H9 (cell line): Measurements from ENCODE around the gene MTARC2. TPM values are rescaled to one million over a fixed set of nuclear protein-coding genes. Genes with fewer than 3 reads are reported as not detected.

ENCODE experiments used
- DNase-seq: peaks from one replicate; pipeline ENCODE4 v3.0.0-alpha.2; 2017
- H2AFZ ChIP-seq: one replicate; pipeline ENCODE4 v1.6.1; 2013; ENCODE audit warnings: mild to moderate bottlenecking, low read length, control low read depth, moderate library complexity
- H2AK5ac ChIP-seq: 2 replicates; pipeline ENCODE4 v1.6.1; 2013; ENCODE audit warnings: low read length, control low read depth, mixed read lengths; ENCODE audit not compliant: insufficient read length
- H2BK120ac ChIP-seq: one replicate; pipeline ENCODE4 v1.6.1; 2013; ENCODE audit warnings: low read depth, mild to moderate bottlenecking, low read length, control low read depth, inconsistent platforms; ENCODE audit not compliant: poor library complexity, severe bottlenecking
- H2BK12ac ChIP-seq: 2 replicates; pipeline ENCODE4 v1.6.1; 2013; ENCODE audit warnings: low read length, control low read depth, mixed read lengths, low read depth; ENCODE audit not compliant: insufficient read length
- H2BK15ac ChIP-seq: 2 replicates; pipeline ENCODE4 v1.6.1; 2013; ENCODE audit warnings: low read depth, low read length, control low read depth
- H2BK20ac ChIP-seq: one replicate; pipeline ENCODE4 v1.6.1; 2013; ENCODE audit warnings: low read depth, mild to moderate bottlenecking, low read length, control low read depth, inconsistent platforms; ENCODE audit not compliant: poor library complexity, severe bottlenecking
- H2BK5ac ChIP-seq: 2 replicates; pipeline ENCODE4 v1.6.1; 2013; ENCODE audit warnings: low read length, control low read depth, mixed read lengths; ENCODE audit not compliant: insufficient read length
- H3K14ac ChIP-seq: 2 replicates; pipeline ENCODE4 v1.6.1; 2013; ENCODE audit warnings: low read length, control low read depth; ENCODE audit not compliant: insufficient read depth
- H3K18ac ChIP-seq: 2 replicates; pipeline ENCODE4 v1.6.1; 2013; ENCODE audit warnings: low read depth, mild to moderate bottlenecking, mixed read lengths, low read length, control low read depth; ENCODE audit not compliant: insufficient read length
- H3K23ac ChIP-seq: 2 replicates; pipeline ENCODE4 v1.6.1; 2013; ENCODE audit warnings: low read length, control low read depth, mixed read lengths, low read depth; ENCODE audit not compliant: insufficient read length
- H3K23me2 ChIP-seq: 2 replicates; pipeline ENCODE4 v1.6.1; 2013; ENCODE audit warnings: low read depth, mild to moderate bottlenecking, mixed read lengths, low read length, control low read depth; ENCODE audit not compliant: insufficient read length, poor library complexity, severe bottlenecking
- H3K27ac ChIP-seq: 2 replicates; pipeline ENCODE4 v1.5.1; 2013; ENCODE audit warnings: low read length, control low read depth, mixed read lengths, low read depth; ENCODE audit not compliant: insufficient read length
- H3K27me3 ChIP-seq: 2 replicates; pipeline ENCODE4 v1.6.1; 2013; ENCODE audit warnings: low read length, control low read depth, inconsistent platforms; ENCODE audit not compliant: insufficient read depth
- H3K4ac ChIP-seq: 2 replicates; pipeline ENCODE4 v1.6.1; 2013; ENCODE audit warnings: low read depth, mild to moderate bottlenecking, control low read depth, inconsistent platforms, low read length, moderate library complexity
- H3K4me1 ChIP-seq: 2 replicates; pipeline ENCODE4 v1.6.1; 2013; ENCODE audit warnings: low read length, control low read depth, inconsistent platforms; ENCODE audit not compliant: insufficient read depth
- H3K4me2 ChIP-seq: 2 replicates; pipeline ENCODE4 v1.6.1; 2013; ENCODE audit warnings: low read length, control low read depth, mixed read lengths; ENCODE audit not compliant: insufficient read length, insufficient read depth
- H3K56ac ChIP-seq: 2 replicates; pipeline ENCODE4 v1.6.1; 2013; ENCODE audit warnings: low read depth, mild to moderate bottlenecking, mixed read lengths, low read length, control low read depth; ENCODE audit not compliant: insufficient read length
- H3K79me1 ChIP-seq: 2 replicates; pipeline ENCODE4 v1.6.1; 2013; ENCODE audit warnings: low read depth, mild to moderate bottlenecking, moderate library complexity, low read length, control low read depth, inconsistent platforms; ENCODE audit not compliant: insufficient read depth, poor library complexity, severe bottlenecking
- H3K79me2 ChIP-seq: 2 replicates; pipeline ENCODE4 v1.6.1; 2013; ENCODE audit warnings: low read length, control low read depth, inconsistent platforms; ENCODE audit not compliant: insufficient read depth
- H3K9ac ChIP-seq: 2 replicates; pipeline ENCODE4 v1.6.1; 2013; ENCODE audit warnings: low read length, control low read depth, mixed read lengths; ENCODE audit not compliant: insufficient read length; ENCODE audit errors: extremely low read depth
- H3K9me3 ChIP-seq: one replicate; pipeline ENCODE4 v1.6.1; 2013; ENCODE audit warnings: low read depth, low read length, inconsistent platforms; ENCODE audit not compliant: control insufficient read depth
- H3T11ph ChIP-seq: one replicate; pipeline ENCODE4 v1.6.1; 2013; ENCODE audit warnings: mild to moderate bottlenecking, low read length, control low read depth, inconsistent platforms
- H4K20me1 ChIP-seq: one replicate; pipeline ENCODE4 v1.6.1; 2013; ENCODE audit not compliant: control insufficient read depth, insufficient read length, insufficient read depth
- H4K5ac ChIP-seq: 2 replicates; pipeline ENCODE4 v1.6.1; 2013; ENCODE audit warnings: low read depth, mild to moderate bottlenecking, mixed read lengths, low read length, control low read depth; ENCODE audit not compliant: insufficient read length
- H4K8ac ChIP-seq: replicated peaks from 2 replicates; pipeline ENCODE4 v1.6.1; 2013; ENCODE audit warnings: low read length, control low read depth, mixed read lengths, low read depth; ENCODE audit not compliant: insufficient read length
- H4K91ac ChIP-seq: 2 replicates; pipeline ENCODE4 v1.6.1; 2013; ENCODE audit warnings: low read depth, mild to moderate bottlenecking, moderate library complexity, mixed read lengths, low read length, control low read depth; ENCODE audit not compliant: insufficient read length
- H3K27ac Mint-ChIP-seq, 3 experiments: 2 replicates in 2 of 3; 3 replicates in 1 of 3; pipeline ENCODE4 v1.8.0; 2020 to 2021; ENCODE audit warnings: mixed read lengths in 3 of 3, mild to moderate bottlenecking in 1 of 3, moderate library complexity in 1 of 3
- H3K27me3 Mint-ChIP-seq: 2 replicates; pipeline ENCODE4 v1.8.0; 2021; ENCODE audit warnings: low read depth, mild to moderate bottlenecking, moderate library complexity, mixed read lengths
- H3K36me3 Mint-ChIP-seq, 3 experiments: 2 replicates in 2 of 3; 3 replicates in 1 of 3; pipeline ENCODE4 v1.8.0; 2020 to 2021; ENCODE audit warnings: low read depth in 3 of 3, mixed read lengths in 3 of 3; ENCODE audit not compliant: insufficient read depth in 1 of 3
- H3K4me1 Mint-ChIP-seq, 2 experiments: 2 replicates each; pipeline ENCODE4 v1.8.0; 2020; ENCODE audit warnings: mixed read lengths in 2 of 2
- H3K4me3 Mint-ChIP-seq, 2 experiments: 2 replicates in 1 of 2; 3 replicates in 1 of 2; pipeline ENCODE4 v1.8.0; 2020 to 2021; ENCODE audit warnings: mild to moderate bottlenecking in 2 of 2, mixed read lengths in 2 of 2, moderate library complexity in 1 of 2
- H3K9me3 Mint-ChIP-seq, 2 experiments: 2 replicates in 1 of 2; 3 replicates in 1 of 2; pipeline ENCODE4 v1.8.0; 2020; ENCODE audit warnings: mild to moderate bottlenecking in 2 of 2, mixed read lengths in 2 of 2, moderate library complexity in 1 of 2
- CTCF ChIP-seq: fragments of 200-600 bp; sonication (generic); conservative IDR thresholded peaks from 3 replicates; pipeline ENCODE4 v1.8.0; 2021; ENCODE audit warnings: antibody characterized with exemption, mild to moderate bottlenecking
- WGBS: extraction: QIAGEN DNeasy Blood & Tissue Kit; methylation state at CpG from one replicate; pipeline ENCODE4 v1.1.7; 2013; ENCODE audit warnings: missing lambda C conversion rate, low lambda C conversion rate, mixed read lengths; ENCODE audit not compliant: insufficient read length; ENCODE audit errors: extremely low coverage; 5-methylcytosine and 5-hydroxymethylcytosine counted together
- total RNA-seq: library from RNA; stranded (reverse); gene quantifications from 2 replicates; pipeline ENCODE4 v1.2.1, GENCODE V29; 2021

Gene MTARC2
- total RNA-seq, 1 experiment from 2014 or later: 7.7 TPM

DNA sequence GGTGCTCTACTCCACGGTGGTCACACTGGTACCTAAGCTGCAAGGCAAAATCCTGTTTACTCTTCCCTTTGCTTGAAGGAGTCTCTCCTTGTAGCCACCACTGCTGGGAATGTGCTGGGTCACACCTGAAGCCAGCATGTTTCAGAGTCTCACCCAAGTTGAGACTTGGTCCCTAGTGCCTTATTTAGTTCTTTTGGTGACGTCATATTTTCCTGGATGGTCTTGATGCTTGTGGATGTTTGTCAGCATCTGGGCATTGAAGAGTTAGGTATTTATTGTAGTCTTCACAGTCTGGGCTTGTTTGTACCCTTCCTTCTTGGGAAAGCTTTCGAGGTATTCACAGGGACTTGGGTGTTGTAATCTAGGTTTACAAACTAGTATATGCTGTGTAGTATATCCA is 5.6 kb upstream of the MTARC2 start:
- Histone ChIP-seq H3K56ac (no peak overlapping the region), H3K79me2 (no peaks in the 10 kb centered on the region), H2BK120ac (no peak overlapping the region), H2BK5ac (no peak overlapping the region), H4K91ac (no peak overlapping the region), H3K9me3 (no peaks in the 10 kb centered on the region), H2AK5ac (no peak overlapping the region), H3K23ac (no peak overlapping the region), H3K27ac (no peak overlapping the region), H2AFZ (no peak overlapping the region), H3K4ac (no peak overlapping the region), H2BK12ac (no peak overlapping the region), H4K20me1 (no peaks in the 10 kb centered on the region), H3K79me1 (no peaks in the 10 kb centered on the region), H3K27me3 (no peaks in the 10 kb centered on the region; the same call in 1 of the 2 replicates), H3K18ac (no peak overlapping the region), H4K5ac (no peak overlapping the region), H2BK20ac (no peak overlapping the region), H4K8ac (no peak overlapping the region), H3K14ac (no peak overlapping the region), H2BK15ac (no peak overlapping the region), H3K23me2 (peaks cover 1% of the 10 kb centered on the region), H3K4me1 (no peaks in the 10 kb centered on the region), H3T11ph (no peak overlapping the region), H3K4me2 (no peak overlapping the region), H3K9ac (no peak overlapping the region)
- no peaks in the 10 kb centered on the region for H3K9me3 Mint-ChIP-seq
- TF ChIP-seq CTCF: no peak
- no peak overlapping the region for H3K4me3 Mint-ChIP-seq
- no peaks in the 10 kb centered on the region for H3K36me3 Mint-ChIP-seq
- peaks cover 57% of the 10 kb centered on the region for H3K27me3 Mint-ChIP-seq
- no peak overlapping the region for H3K27ac Mint-ChIP-seq
- no CpG with 5 or more reads among the region's 3 CpGs for WGBS
- no peak for DNase-seq
- H3K4me1 Mint-ChIP-seq: peaks cover 12 to 14% of the 10 kb centered on the region in 2 experiments
